Measurements from ENCODE around the gene MOCS1. TPM values are rescaled to one million over a fixed set of nuclear protein-coding genes. Genes with fewer than 3 reads are reported as not detected.

The MOCS1 gene
- total RNA-seq, 1 donor from 2014 or later: 15.1 TPM

GRCh38 chr6:39956936-39957335 lies 22.7 kb upstream of the MOCS1 start:
- Mint-ChIP-seq H3K4me1 (ENCODE audit: unreplicated experiment) (peaks cover 8% of the 10 kb centered on the region), H3K9me3 (ENCODE audit: unreplicated experiment) (peaks cover 4% of the 10 kb centered on the region), H3K4me3 (ENCODE audit: unreplicated experiment) (no peak overlapping the region), H3K27ac (ENCODE audit: unreplicated experiment) (no peak overlapping the region), H3K36me3 (ENCODE audit: unreplicated experiment) (no peaks in the 10 kb centered on the region), H3K27me3 (ENCODE audit: unreplicated experiment) (no peaks in the 10 kb centered on the region)
- TF ChIP-seq, protein P1, sequence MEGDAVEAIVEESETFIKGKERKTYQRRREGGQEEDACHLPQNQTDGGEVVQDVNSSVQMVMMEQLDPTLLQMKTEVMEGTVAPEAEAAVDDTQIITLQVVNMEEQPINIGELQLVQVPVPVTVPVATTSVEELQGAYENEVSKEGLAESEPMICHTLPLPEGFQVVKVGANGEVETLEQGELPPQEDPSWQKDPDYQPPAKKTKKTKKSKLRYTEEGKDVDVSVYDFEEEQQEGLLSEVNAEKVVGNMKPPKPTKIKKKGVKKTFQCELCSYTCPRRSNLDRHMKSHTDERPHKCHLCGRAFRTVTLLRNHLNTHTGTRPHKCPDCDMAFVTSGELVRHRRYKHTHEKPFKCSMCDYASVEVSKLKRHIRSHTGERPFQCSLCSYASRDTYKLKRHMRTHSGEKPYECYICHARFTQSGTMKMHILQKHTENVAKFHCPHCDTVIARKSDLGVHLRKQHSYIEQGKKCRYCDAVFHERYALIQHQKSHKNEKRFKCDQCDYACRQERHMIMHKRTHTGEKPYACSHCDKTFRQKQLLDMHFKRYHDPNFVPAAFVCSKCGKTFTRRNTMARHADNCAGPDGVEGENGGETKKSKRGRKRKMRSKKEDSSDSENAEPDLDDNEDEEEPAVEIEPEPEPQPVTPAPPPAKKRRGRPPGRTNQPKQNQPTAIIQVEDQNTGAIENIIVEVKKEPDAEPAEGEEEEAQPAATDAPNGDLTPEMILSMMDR (IDR thresholded peaks at IDR 0.05): no peak
- no peak for DNase-seq (ENCODE audit: extremely low spot score, unreplicated experiment)

GRCh38 chr6:39953076-39953618 lies 18.9 kb upstream of the MOCS1 start:
- Mint-ChIP-seq H3K27ac (ENCODE audit: unreplicated experiment) (no peak overlapping the region), H3K9me3 (ENCODE audit: unreplicated experiment) (peaks cover 4% of the 10 kb centered on the region), H3K27me3 (ENCODE audit: unreplicated experiment) (no peaks in the 10 kb centered on the region), H3K4me1 (ENCODE audit: unreplicated experiment) (no peaks in the 10 kb centered on the region), H3K4me3 (ENCODE audit: unreplicated experiment) (no peak overlapping the region), H3K36me3 (ENCODE audit: unreplicated experiment) (no peaks in the 10 kb centered on the region)
- TF ChIP-seq, protein P1 (IDR thresholded peaks at IDR 0.05): no peak
- no peak for DNase-seq (ENCODE audit: extremely low spot score, unreplicated experiment)

GRCh38 chr6:39952167-39952566 lies 17.9 kb upstream of the MOCS1 start:
- DNase-seq (ENCODE audit: extremely low spot score, unreplicated experiment): no peak
- Mint-ChIP-seq H3K36me3 (ENCODE audit: unreplicated experiment) (no peaks in the 10 kb centered on the region), H3K4me3 (ENCODE audit: unreplicated experiment) (no peak overlapping the region), H3K27me3 (ENCODE audit: unreplicated experiment) (no peaks in the 10 kb centered on the region), H3K4me1 (ENCODE audit: unreplicated experiment) (no peaks in the 10 kb centered on the region), H3K27ac (ENCODE audit: unreplicated experiment) (no peak overlapping the region), H3K9me3 (ENCODE audit: unreplicated experiment) (peaks cover 3% of the 10 kb centered on the region)
- TF ChIP-seq, protein P1 (IDR thresholded peaks at IDR 0.05): no peak

DNA sequence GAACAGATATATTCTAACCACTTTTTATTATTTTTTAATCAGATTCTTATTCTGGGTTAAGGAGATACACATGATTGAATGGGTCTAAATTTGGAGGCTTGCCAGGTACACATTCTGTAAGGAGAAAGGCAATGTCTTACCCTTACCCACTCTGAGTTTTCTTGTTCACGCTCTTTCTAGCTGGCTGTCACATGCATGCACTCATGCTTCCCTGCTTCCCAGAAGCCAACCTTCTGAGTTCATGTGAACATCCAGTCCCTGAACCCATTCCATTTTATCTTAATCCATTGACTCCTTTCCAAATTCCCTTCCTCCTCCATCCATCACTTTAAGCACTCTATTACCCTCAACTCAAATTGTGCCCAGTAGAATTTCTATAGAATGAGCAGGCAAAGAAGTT lies 17.5 kb upstream of the MOCS1 start:
- TF ChIP-seq, protein P1 (IDR thresholded peaks at IDR 0.05): no peak
- Mint-ChIP-seq H3K4me1 (ENCODE audit: unreplicated experiment) (no peaks in the 10 kb centered on the region), H3K27ac (ENCODE audit: unreplicated experiment) (no peak overlapping the region)

DNA sequence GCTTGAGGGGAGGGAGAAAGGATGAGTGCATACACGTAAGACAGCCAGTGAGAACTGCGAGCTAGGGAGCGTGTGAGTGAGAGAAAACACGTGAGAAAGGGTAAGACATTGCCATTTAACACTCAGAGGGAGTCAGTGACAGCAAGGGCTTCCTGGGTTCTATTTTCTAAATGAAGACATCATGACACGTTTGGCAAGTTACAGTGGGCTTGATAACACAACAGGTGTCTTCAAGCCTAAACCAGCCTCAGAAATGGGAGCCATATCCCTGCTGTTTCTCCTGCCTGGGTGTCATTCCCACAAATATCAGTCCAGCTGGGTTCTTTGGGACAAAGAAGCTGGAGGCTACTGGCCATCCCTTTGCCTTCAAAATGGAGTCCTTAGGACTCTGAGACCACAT lies 16.9 kb upstream of the MOCS1 start:
- TF ChIP-seq, protein P1 (IDR thresholded peaks at IDR 0.05): no peak
- no peak overlapping the region for H3K4me3 Mint-ChIP-seq (ENCODE audit: unreplicated experiment)
- no peaks in the 10 kb centered on the region for H3K27me3 Mint-ChIP-seq (ENCODE audit: unreplicated experiment)
- DNase-seq (ENCODE audit: extremely low spot score, unreplicated experiment): no peak
- H3K27ac Mint-ChIP-seq (ENCODE audit: unreplicated experiment): no peak overlapping the region
- H3K4me1 Mint-ChIP-seq (ENCODE audit: unreplicated experiment): no peaks in the 10 kb centered on the region
- no peaks in the 10 kb centered on the region for H3K9me3 Mint-ChIP-seq (ENCODE audit: unreplicated experiment)
- no peaks in the 10 kb centered on the region for H3K36me3 Mint-ChIP-seq (ENCODE audit: unreplicated experiment)

More for the DNA sequence above, 17.5 kb upstream of the MOCS1 start:
- no peaks in the 10 kb centered on the region for H3K36me3 Mint-ChIP-seq (ENCODE audit: unreplicated experiment)
- no peaks in the 10 kb centered on the region for H3K9me3 Mint-ChIP-seq (ENCODE audit: unreplicated experiment)
- H3K4me3 Mint-ChIP-seq (ENCODE audit: unreplicated experiment): no peak overlapping the region
- H3K27me3 Mint-ChIP-seq (ENCODE audit: unreplicated experiment): no peaks in the 10 kb centered on the region
- DNase-seq (ENCODE audit: extremely low spot score, unreplicated experiment): no peak
